Raji (cell line): ENCODE measurements around the gene MB.

Experiments
- POLR2A ChIP-seq: IDR thresholded peaks from 2 replicates; pipeline ENCODE4 v1.6.1; 2011; ENCODE audit warnings: low read depth, low read length, control low read depth; ENCODE audit not compliant: insufficient read depth

Gene MB

GRCh38 chr22:35645646-35646045 lies 28.5 kb upstream of the MB start:
- no peak for TF ChIP-seq POLR2A

GRCh38 chr22:35643991-35644390 lies 26.9 kb upstream of the MB start:
- no peak for TF ChIP-seq POLR2A

- TF ChIP-seq POLR2A = no peak
These were observed 25.2 kb upstream of the MB start for GRCh38 chr22:35642305-35642741.

GRCh38 chr22:35641494-35642120 lies 24.5 kb upstream of the MB start:
- no peak for TF ChIP-seq POLR2A

- no peak for TF ChIP-seq POLR2A
These were observed 21.3 kb upstream of the MB start for GRCh38 chr22:35638410-35638809.

- no peak for TF ChIP-seq POLR2A
These were observed 20.9 kb upstream of the MB start for GRCh38 chr22:35638001-35638400.

- TF ChIP-seq POLR2A = no peak
These were observed 20.1 kb upstream of the MB start for GRCh38 chr22:35637254-35637653.

- peak; percentile 53 for TF ChIP-seq POLR2A
These were observed 17.9 kb upstream of the MB start for GRCh38 chr22:35634943-35635540.

GRCh38 chr22:35634015-35634414 lies 16.9 kb upstream of the MB start:
- no peak for TF ChIP-seq POLR2A

- no peak for TF ChIP-seq POLR2A
These were observed 16.4 kb upstream of the MB start for GRCh38 chr22:35633520-35633919.

GRCh38 chr22:35632935-35633334 lies 15.8 kb upstream of the MB start:
- TF ChIP-seq POLR2A = no peak

- no peak for TF ChIP-seq POLR2A
These were observed 14.5 kb upstream of the MB start for GRCh38 chr22:35631597-35631996.

GRCh38 chr22:35630891-35631290 lies 13.8 kb upstream of the MB start:
- TF ChIP-seq POLR2A = no peak

- TF ChIP-seq POLR2A = no peak
These were observed 13.3 kb upstream of the MB start for GRCh38 chr22:35630387-35630793.

GRCh38 chr22:35629406-35630216 lies 12.5 kb upstream of the MB start:
- no peak for TF ChIP-seq POLR2A

- TF ChIP-seq POLR2A = no peak
These were observed 11.6 kb upstream of the MB start for GRCh38 chr22:35628732-35629131.

- 0 out of 2 replicates have a peak, but pooled peaks have one; percentile 37 for TF ChIP-seq POLR2A
These were observed 10.3 kb upstream of the MB start for GRCh38 chr22:35627267-35628041.
